ENCODE data around the gene GPC6.

GRCh38 chr13:93499991-93500390, 273.4 kb downstream of the GPC6 start:
- TF ChIP-seq, protein P1, sequence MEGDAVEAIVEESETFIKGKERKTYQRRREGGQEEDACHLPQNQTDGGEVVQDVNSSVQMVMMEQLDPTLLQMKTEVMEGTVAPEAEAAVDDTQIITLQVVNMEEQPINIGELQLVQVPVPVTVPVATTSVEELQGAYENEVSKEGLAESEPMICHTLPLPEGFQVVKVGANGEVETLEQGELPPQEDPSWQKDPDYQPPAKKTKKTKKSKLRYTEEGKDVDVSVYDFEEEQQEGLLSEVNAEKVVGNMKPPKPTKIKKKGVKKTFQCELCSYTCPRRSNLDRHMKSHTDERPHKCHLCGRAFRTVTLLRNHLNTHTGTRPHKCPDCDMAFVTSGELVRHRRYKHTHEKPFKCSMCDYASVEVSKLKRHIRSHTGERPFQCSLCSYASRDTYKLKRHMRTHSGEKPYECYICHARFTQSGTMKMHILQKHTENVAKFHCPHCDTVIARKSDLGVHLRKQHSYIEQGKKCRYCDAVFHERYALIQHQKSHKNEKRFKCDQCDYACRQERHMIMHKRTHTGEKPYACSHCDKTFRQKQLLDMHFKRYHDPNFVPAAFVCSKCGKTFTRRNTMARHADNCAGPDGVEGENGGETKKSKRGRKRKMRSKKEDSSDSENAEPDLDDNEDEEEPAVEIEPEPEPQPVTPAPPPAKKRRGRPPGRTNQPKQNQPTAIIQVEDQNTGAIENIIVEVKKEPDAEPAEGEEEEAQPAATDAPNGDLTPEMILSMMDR (optimal IDR thresholded peaks at IDR 0.05 in 1 of 3, IDR thresholded peaks at IDR 0.05 in 1 of 3, conservative IDR thresholded peaks at IDR 0.05 in 1 of 3; ENCODE audit: extremely low read depth in 1 of 3, insufficient read depth in 2 of 3, low read length in 3 of 3), result no peak
- no peak for TF ChIP-seq EZH2 (IDR thresholded peaks at IDR 0.05; ENCODE audit: low read length)

All from keratinocyte (primary cell).